Measurements from ENCODE around the gene EHMT2. TPM values are rescaled to one million over a fixed set of nuclear protein-coding genes. Genes with fewer than 3 reads are reported as not detected.
A peak's percentile ranks its signal among the peaks of the same experiment; 100 is the strongest.

Gene EHMT2
- total RNA-seq, 1 experiment from 2014 or later, result 98.5 TPM

GRCh38 chr6:31889331-31889972 lies 8.0 kb downstream of the EHMT2 start:
- DNase-seq (ENCODE audit: low spot score), result no peak

- DNase-seq (ENCODE audit: low spot score), result peak; percentile 25
These were observed 8.9 kb downstream of the EHMT2 start for GRCh38 chr6:31888276-31889258.

- DNase-seq (ENCODE audit: low spot score), result no peak
These were observed 10.1 kb downstream of the EHMT2 start for GRCh38 chr6:31887173-31888007.

- no peak for DNase-seq (ENCODE audit: low spot score)
These were observed 10.9 kb downstream of the EHMT2 start for GRCh38 chr6:31886541-31886991.

GRCh38 chr6:31884528-31885035 lies 12.9 kb downstream of the EHMT2 start:
- DNase-seq (ENCODE audit: low spot score), result no peak

- no peak for DNase-seq (ENCODE audit: low spot score)
These were observed 13.8 kb downstream of the EHMT2 start for GRCh38 chr6:31883676-31884075.

- no peak for DNase-seq (ENCODE audit: low spot score)
These were observed 15.2 kb downstream of the EHMT2 start for GRCh38 chr6:31882344-31882743.

GRCh38 chr6:31881136-31881859 lies 16.2 kb downstream of the EHMT2 start:
- DNase-seq (ENCODE audit: low spot score), result no peak

GRCh38 chr6:31880616-31881015 lies 16.9 kb downstream of the EHMT2 start:
- DNase-seq (ENCODE audit: low spot score), result no peak

GRCh38 chr6:31879901-31880300 lies 17.6 kb downstream of the EHMT2 start:
- DNase-seq (ENCODE audit: low spot score), result no peak

- DNase-seq (ENCODE audit: low spot score), result no peak
These were observed 18.4 kb downstream of the EHMT2 start for GRCh38 chr6:31879143-31879542.

- DNase-seq (ENCODE audit: low spot score), result peak; percentile 64
These were observed 18.8 kb downstream of the EHMT2 start, which contains the start of gene SLC44A4 for GRCh38 chr6:31878726-31879125. Gene SLC44A4 (minus strand): TSS chr6:31878997. CDS start chr6:31878980, 17 bp downstream.

GRCh38 chr6:31878222-31878621 lies 19.3 kb downstream of the EHMT2 start:
- DNase-seq (ENCODE audit: low spot score), result peak; percentile 38

- peak; percentile 87 for DNase-seq (ENCODE audit: low spot score)
These were observed 19.8 kb downstream of the EHMT2 start for GRCh38 chr6:31877651-31878161.

GRCh38 chr6:31877125-31877650 lies 20.3 kb downstream of the EHMT2 start:
- peak; percentile 85 for DNase-seq (ENCODE audit: low spot score)

- no peak for DNase-seq (ENCODE audit: low spot score)
These were observed 21.1 kb downstream of the EHMT2 start for GRCh38 chr6:31876357-31876756.

GRCh38 chr6:31875877-31876276 lies 21.6 kb downstream of the EHMT2 start:
- DNase-seq (ENCODE audit: low spot score), result no peak

- DNase-seq (ENCODE audit: low spot score), result no peak
These were observed 22.5 kb downstream of the EHMT2 start for GRCh38 chr6:31874836-31875572.

GRCh38 chr6:31874084-31874670 lies 23.3 kb downstream of the EHMT2 start:
- no peak for DNase-seq (ENCODE audit: low spot score)

Data from HT-29 (cell line).